Breast epithelium (tissue), 3 donors: ENCODE data around the gene TCHP.

Source experiments
- POLR2A ChIP-seq: fragments of 450-650 bp; IDR thresholded peaks from one replicate; pipeline ENCODE4 v1.6.1; 2016; ENCODE audit warnings: antibody characterized with exemption, mild to moderate bottlenecking, moderate library complexity
- TF ChIP-seq, protein P1 (sequence below), 3 donors: fragments of 450-650 bp; IDR thresholded peaks; one replicate each; pipeline ENCODE4 v1.5.1; 2016 to 2017; ENCODE audit warnings: antibody characterized with exemption in 3 of 3, mild to moderate bottlenecking in 3 of 3, moderate library complexity in 3 of 3

DNA sequence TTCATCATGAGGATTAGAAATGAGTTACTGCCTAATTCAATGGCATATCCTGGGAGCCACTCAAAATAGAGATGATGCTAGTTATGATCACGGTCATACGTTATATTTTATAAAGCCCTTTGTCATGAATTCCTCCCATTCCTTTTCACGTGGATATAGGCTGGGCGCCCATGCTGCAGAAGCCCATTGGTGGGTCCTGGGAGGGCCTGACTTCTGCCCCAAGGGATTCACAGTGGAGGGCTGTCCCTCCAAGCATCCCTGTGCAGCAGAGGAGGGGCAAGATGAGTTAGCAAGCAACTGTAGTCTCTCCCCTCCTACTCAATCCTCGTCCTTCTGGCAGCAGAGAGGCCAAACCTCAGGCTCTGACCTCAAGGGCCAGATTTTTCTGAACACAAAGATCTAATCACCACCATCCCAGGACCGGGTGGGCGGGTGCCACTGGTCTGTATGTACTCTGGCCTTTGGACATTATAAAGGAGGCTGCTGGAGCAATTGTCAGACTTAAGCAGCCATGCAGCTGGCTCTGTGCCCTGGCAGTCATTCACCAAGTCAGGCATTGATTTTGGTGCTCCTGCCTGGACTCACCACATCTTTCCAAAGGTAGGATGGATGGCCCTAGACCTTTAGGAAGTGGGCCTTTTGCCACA, 28.3 kb upstream of the TCHP start:
- TF ChIP-seq, protein P1, sequence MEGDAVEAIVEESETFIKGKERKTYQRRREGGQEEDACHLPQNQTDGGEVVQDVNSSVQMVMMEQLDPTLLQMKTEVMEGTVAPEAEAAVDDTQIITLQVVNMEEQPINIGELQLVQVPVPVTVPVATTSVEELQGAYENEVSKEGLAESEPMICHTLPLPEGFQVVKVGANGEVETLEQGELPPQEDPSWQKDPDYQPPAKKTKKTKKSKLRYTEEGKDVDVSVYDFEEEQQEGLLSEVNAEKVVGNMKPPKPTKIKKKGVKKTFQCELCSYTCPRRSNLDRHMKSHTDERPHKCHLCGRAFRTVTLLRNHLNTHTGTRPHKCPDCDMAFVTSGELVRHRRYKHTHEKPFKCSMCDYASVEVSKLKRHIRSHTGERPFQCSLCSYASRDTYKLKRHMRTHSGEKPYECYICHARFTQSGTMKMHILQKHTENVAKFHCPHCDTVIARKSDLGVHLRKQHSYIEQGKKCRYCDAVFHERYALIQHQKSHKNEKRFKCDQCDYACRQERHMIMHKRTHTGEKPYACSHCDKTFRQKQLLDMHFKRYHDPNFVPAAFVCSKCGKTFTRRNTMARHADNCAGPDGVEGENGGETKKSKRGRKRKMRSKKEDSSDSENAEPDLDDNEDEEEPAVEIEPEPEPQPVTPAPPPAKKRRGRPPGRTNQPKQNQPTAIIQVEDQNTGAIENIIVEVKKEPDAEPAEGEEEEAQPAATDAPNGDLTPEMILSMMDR (IDR thresholded peaks at IDR 0.05), result no peak
- no peak for TF ChIP-seq POLR2A
